ENCODE data around the gene FGFBP2. TPM values are rescaled to one million over a fixed set of nuclear protein-coding genes. Genes with fewer than 3 reads are reported as not detected.

FGFBP2 gene, protein sequence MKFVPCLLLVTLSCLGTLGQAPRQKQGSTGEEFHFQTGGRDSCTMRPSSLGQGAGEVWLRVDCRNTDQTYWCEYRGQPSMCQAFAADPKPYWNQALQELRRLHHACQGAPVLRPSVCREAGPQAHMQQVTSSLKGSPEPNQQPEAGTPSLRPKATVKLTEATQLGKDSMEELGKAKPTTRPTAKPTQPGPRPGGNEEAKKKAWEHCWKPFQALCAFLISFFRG
- total RNA-seq, result not detected in 2 replicates

DNA sequence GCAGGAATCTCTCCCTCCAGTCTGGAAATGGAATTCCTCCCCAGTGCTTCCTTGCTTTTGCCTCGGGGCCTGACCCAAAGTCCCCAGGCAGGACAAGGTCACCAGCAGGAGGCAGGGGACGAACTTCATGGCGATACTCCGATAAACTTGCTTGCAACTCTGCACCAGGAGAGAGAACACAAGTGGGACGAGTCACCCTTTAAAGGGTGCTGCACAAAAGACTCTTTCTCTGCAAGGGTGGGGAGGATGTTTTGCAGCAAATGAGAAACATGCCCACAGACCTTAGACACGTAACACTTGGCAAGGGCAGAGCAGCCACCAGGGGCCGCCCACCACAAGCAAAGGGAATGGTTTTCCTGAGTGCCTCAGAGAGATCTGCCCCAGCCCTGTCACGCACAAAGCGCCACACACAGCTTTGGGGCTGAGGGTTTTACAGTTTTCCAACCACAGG lies at the start of gene FGFBP2:
Gene FGFBP2 (minus strand): TSS at position 175 of the 451 bp plus-strand sequence. CDS start 46 bp downstream, at position 129.

DNA sequence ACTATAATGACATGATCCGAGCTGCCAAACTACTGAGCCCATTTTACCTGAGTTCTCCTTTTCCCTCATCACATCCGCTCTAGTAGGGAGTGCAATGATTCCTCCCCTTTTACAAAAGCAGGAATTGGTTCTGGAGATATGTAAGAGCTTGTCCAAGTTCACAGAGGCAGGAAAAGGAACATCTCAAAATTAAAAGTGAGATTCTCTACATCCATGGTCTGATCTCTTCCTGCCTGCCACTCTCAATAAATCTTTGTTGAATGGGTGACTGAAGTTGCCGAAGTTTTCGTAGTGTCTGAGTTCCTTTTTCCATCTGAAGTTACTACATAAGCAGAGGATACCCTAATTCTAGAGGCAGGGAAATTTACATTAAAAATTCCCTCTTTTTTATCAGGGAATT lies 24.3 kb downstream of the FGFBP2 start, which contains the start of gene FGFBP1:
Gene FGFBP1 (minus strand): TSS at position 101 of the 400 bp plus-strand sequence. CDS start 2,108 bp downstream, outside the sequence.

Other genes starting within 250 kb of the FGFBP2 start
- gene CD38, start 184.8 kb downstream of the FGFBP2 start, total RNA-seq, result 1.0 TPM in 1 of 2 replicates, not detected in the other
- 0.65 TPM in 1 of 2 replicates, not detected in the other for gene FGFBP1, start 24.4 kb downstream of the FGFBP2 start, total RNA-seq
- not detected in 2 replicates for gene PROM1, start 120.8 kb upstream of the FGFBP2 start, total RNA-seq

All from epithelial cell of alveolus of lung (primary cell).